GM12878 (cell line): ENCODE data around the gene ATP6V0E1. TPM values are rescaled to one million over a fixed set of nuclear protein-coding genes. Genes with fewer than 3 reads are reported as not detected.

Experiments used
- ATAC-seq: fragments of 200-7000 bp; cut with Tn5 transposase; 3 replicates; pipeline ENCODE4 v1.9.1; 2020; ENCODE audit warnings: mild to moderate bottlenecking, moderate library complexity
- BruUV-seq: library from RNA; stranded (reverse); fragments of 400-500 nt; replicated peaks from 2 replicates; lab custom pipeline; 2021; lab: Mats Ljungman, UMichigan
- CTCF ChIA-PET: fragments of 300-600 bp; sonication (Branson Sonifier 250); formaldehyde crosslinking; extraction: SDS; loops from one replicate; lab custom pipeline; 2021; ENCODE audit warnings: inconsistent platforms; lab: Yijun Ruan, JAX
- POLR2A ChIA-PET: fragments of 350-600 bp; formaldehyde crosslinking; extraction: SDS; loops from one replicate; lab custom pipeline; 2021; ENCODE audit warnings: inconsistent platforms; lab: Charles Lee
- RAD21 ChIA-PET: fragments of 300-600 bp; sonication (Branson Sonifier 250); formaldehyde crosslinking; loops from one replicate; lab custom pipeline; 2023; ENCODE audit warnings: antibody characterized with exemption; ENCODE audit not compliant: unreplicated experiment; lab: Charles Lee
- SMC1A ChIA-PET: fragments of 300-600 bp; sonication (Branson Sonifier 250); formaldehyde crosslinking; loops from one replicate; lab custom pipeline; 2023; ENCODE audit not compliant: unreplicated experiment, uncharacterized antibody; lab: Charles Lee
- DNase-seq: peaks from one replicate; pipeline ENCODE4 v3.0.0-alpha.2; 2011; ENCODE audit warnings: low read depth, low spot score
- FAIRE-seq: peaks from 3 replicates; lab custom pipeline; 2011; peaks lifted over from hg19 to GRCh38; lab: Jason Lieb, UNC
- H2AFZ ChIP-seq: 2 replicates; pipeline ENCODE4 v1.6.0; 2011; ENCODE audit warnings: low read depth, low read length, control low read depth; ENCODE audit not compliant: control insufficient read depth
- H3K27ac ChIP-seq: 2 replicates; pipeline ENCODE4 v1.5.1; 2011; ENCODE audit warnings: control low read depth; ENCODE audit not compliant: control insufficient read depth, insufficient read depth
- H3K27me3 ChIP-seq, 2 experiments: replicated peaks in 1 of 2; 2 replicates each; pipeline versions ENCODE4 v1.6.0 to v1.6.1; 2011; ENCODE audit warnings: low read length in 1 of 2; ENCODE audit not compliant: control insufficient read depth in 2 of 2, insufficient read depth in 2 of 2
- H3K36me3 ChIP-seq, 2 experiments: 2 replicates each; pipeline ENCODE4 v1.5.1; 2011; ENCODE audit warnings: low read length in 1 of 2; ENCODE audit not compliant: control insufficient read depth in 2 of 2, insufficient read depth in 2 of 2
- H3K4me1 ChIP-seq: 2 replicates; pipeline ENCODE4 v1.6.1; 2011; ENCODE audit warnings: mild to moderate bottlenecking, low read length, moderate library complexity, mixed read lengths; ENCODE audit not compliant: control insufficient read depth, insufficient read depth
- H3K4me2 ChIP-seq: 2 replicates; pipeline ENCODE4 v1.6.0; 2011; ENCODE audit warnings: control low read depth; ENCODE audit not compliant: control insufficient read depth, insufficient read depth
- H3K4me3 ChIP-seq: fragments of 200-600 bp; sonication (generic); 2 replicates; pipeline ENCODE4 v1.5.1; 2016
- H3K79me2 ChIP-seq: 2 replicates; pipeline ENCODE4 v1.6.0; 2011; ENCODE audit warnings: low read length; ENCODE audit not compliant: control insufficient read depth, insufficient read depth
- H3K9ac ChIP-seq: 2 replicates; pipeline ENCODE4 v1.8.0; 2011; ENCODE audit warnings: low read length, control low read depth, mixed read lengths; ENCODE audit not compliant: control insufficient read depth, insufficient read depth
- H3K9me3 ChIP-seq: replicated peaks from 3 replicates; pipeline ENCODE4 v1.5.1; 2011; ENCODE audit warnings: mild to moderate bottlenecking, low read length; ENCODE audit not compliant: control insufficient read depth, insufficient read depth
- H4K20me1 ChIP-seq: 2 replicates; pipeline ENCODE4 v1.6.0; 2011; ENCODE audit not compliant: control insufficient read depth, insufficient read depth
- BHLHE40 ChIP-seq, 2 experiments: fragments of 450-650 bp in 1 of 2; IDR thresholded peaks; 2 replicates each; pipeline ENCODE4 v1.6.1; 2011 to 2017; ENCODE audit warnings: low read depth in 2 of 2, borderline replicate concordance in 1 of 2, improper control_type of control experiment in 1 of 2, low read length in 1 of 2, mild to moderate bottlenecking in 1 of 2
- POLR2AphosphoS5 ChIP-seq: IDR thresholded peaks from 2 replicates; pipeline ENCODE4 v1.6.1; 2011; ENCODE audit warnings: mild to moderate bottlenecking, low read length, inconsistent platforms
- SKIL ChIP-seq: fragments of 450-650 bp; IDR thresholded peaks from 2 replicates; pipeline ENCODE4 v1.6.1; 2017; ENCODE audit warnings: mild to moderate bottlenecking, low read depth, inconsistent platforms; ENCODE audit not compliant: poor library complexity, severe bottlenecking
- WGBS: methylation state at CpG from one replicate; pipeline ENCODE4 v1.1.6; 2016; ENCODE audit warnings: low lambda C conversion rate; ENCODE audit not compliant: insufficient replicate concordance, insufficient coverage; ENCODE audit errors: missing lambda C conversion rate; 5-methylcytosine and 5-hydroxymethylcytosine counted together
- in situ Hi-C: fragments of 300-500 bp; cut with MboI; formaldehyde crosslinking; loops from 9 replicates; pipeline ENCODE4 v1.14.3; 2018; ENCODE audit warnings: mixed read lengths
- intact Hi-C: fragments of 100-400 bp; cut with micrococcal nuclease; formaldehyde crosslinking; loops from one replicate; pipeline ENCODE4 v1.14.2; 2022; ENCODE audit not compliant: unreplicated experiment
- polyA plus RNA-seq, 11 experiments: library from polyadenylated mRNA; depleted of rRNA in 4 of 11; unstranded in 6 of 11; stranded (reverse) in 5 of 11; fragments of >200 nt; fragmentation: Nextera tagmentation in 4 of 11; fragmentation: Illumina TruSeq in 1 of 11; extraction: Ambion mirVana in 4 of 11; extraction: Trizol in 1 of 11; gene quantifications; 1 replicate in 1 of 11; 2 replicates in 10 of 11; pipeline versions ENCODE4 v1.2.1 to v1.2.3, GENCODE V29; 2011 to 2016; ENCODE audit warnings: inconsistent platforms in 2 of 11, missing spikeins in 2 of 11, low read depth in 1 of 11
- total RNA-seq, 4 experiments: library from RNA; depleted of rRNA in 3 of 4; stranded (reverse); fragments of >200 nt in 3 of 4; fragmentation: Illumina TruSeq in 1 of 4; extraction: Trizol in 1 of 4; gene quantifications; 2 replicates each; pipeline versions ENCODE4 v1.2.1 to v1.2.3, GENCODE V29; 2013 to 2021

The ATP6V0E1 gene
- total and polyA plus RNA-seq, 10 of the 15 experiments (the other 5 are each of a cell fraction or from before 2014, with no cell fraction given), result 143 to 787 (median 306) TPM

DNA sequence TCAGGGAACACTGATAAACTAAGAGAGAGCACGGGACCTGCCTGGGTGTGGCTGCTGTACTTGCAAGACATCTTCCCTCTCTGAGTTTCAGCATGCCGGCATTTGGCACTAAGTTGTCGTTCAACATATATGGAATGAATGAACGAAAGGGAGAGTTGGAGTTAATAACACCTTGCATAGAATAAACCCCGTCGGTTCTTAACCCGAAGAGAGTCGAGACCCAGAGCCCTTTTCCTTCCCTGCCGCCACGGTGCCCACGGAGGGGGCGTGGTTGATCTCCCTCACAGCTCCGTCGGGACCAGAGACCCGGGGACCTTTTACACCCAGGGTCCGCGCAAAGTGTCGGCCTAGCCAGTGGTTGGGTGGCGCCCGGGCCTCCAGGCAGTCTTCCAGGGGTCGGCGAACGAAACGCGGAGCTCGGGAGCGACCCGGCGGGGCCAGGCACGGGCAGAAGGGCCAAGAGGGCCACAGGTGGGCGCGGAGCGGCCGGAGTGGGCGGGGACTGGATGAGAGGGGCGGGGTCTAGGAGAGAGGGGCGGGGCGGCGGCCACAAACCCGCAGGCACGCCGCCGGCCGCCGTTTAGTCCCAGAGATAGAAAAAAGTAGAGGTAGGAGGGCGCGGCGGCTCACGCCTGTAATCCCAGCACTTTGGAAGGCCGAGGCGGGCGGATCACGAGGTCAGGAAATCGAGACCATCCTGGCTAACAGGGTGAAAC is 25.1 kb upstream of the ATP6V0E1 start:
- no TSS peak for BruUV-seq
- intact Hi-C loops, result no loop called here
- peak; percentile 91 for ATAC-seq
- CTCF ChIA-PET, result interaction anchor here (0.7 to 1.9 kb wide), 12 partner anchors 9 to 373 kb away, joined by 3 to 11 read pairs (median 4); partner anchors contain the start of gene BNIP1
- no peaks in the 10 kb centered on the region for H4K20me1 ChIP-seq
- no peak for FAIRE-seq
- no peaks in the 10 kb centered on the region for H3K36me3 ChIP-seq
- no peak overlapping the region for H3K27ac ChIP-seq
- RAD21 ChIA-PET, result interaction anchor here (1.0 to 1.4 kb wide), 2 partner anchors 25 to 244 kb away, joined by 4 to 6 read pairs; partner anchors contain the start of gene ATP6V0E1
- DNase-seq, result no peak
- peak overlapping the region; percentile 81 for H3K4me2 ChIP-seq
- H3K9me3 ChIP-seq, result no peaks in the 10 kb centered on the region
- H3K27me3 ChIP-seq, result no peaks in the 10 kb centered on the region
- H2AFZ ChIP-seq, result peak overlapping the region; percentile 91
- peak overlapping the region; percentile 99 for H3K4me3 ChIP-seq
- in situ Hi-C loops, result no loop called here
- POLR2A ChIA-PET, result interaction anchor here (0.7 to 1.5 kb wide), 5 partner anchors 25 to 780 kb away, joined by 3 to 8 read pairs (median 3); partner anchors contain the start of gene ATP6V0E1
- SMC1A ChIA-PET, result interaction anchor here (0.9 to 1.3 kb wide), 2 partner anchors 99 to 243 kb away, joined by 3 read pairs; no protein-coding TSS in a partner anchor
- H3K9ac ChIP-seq, result no peak overlapping the region
- no peaks in the 10 kb centered on the region; the same call in 1 of the 2 replicates for H3K4me1 ChIP-seq
- peaks cover 12% of the 10 kb centered on the region for H3K79me2 ChIP-seq
- WGBS, result 4% methylated on average over 47 of the region's 54 CpGs
- TF ChIP-seq BHLHE40 (IDR thresholded peaks at IDR 0.05; ENCODE audit: borderline replicate concordance in 1 of 2, low read depth in 2 of 2, low read length in 1 of 2), result peak in 1 of 2 experiments; percentile 76; a peak in 2 of 4 replicates
- TF ChIP-seq SKIL, result no peak
- peak; percentile 39; the same call in 1 of the 2 replicates for TF ChIP-seq POLR2AphosphoS5
